AG10803 (cell line): ENCODE results near the gene TNRC18.

Experiments used
- DNase-seq: peaks from one replicate; pipeline ENCODE4 v3.0.0; 2010; ENCODE audit warnings: low read depth
- H3K4me3 ChIP-seq: 2 replicates; pipeline ENCODE4 v1.5.1; 2011; ENCODE audit warnings: mild to moderate bottlenecking, low read length, control low read depth
- CTCF ChIP-seq: conservative IDR thresholded peaks from 2 replicates; pipeline ENCODE4 v1.5.1; 2011; ENCODE audit warnings: mild to moderate bottlenecking, low read length, control low read depth, inconsistent platforms

The TNRC18 gene

GRCh38 chr7:5450549-5451327 is 27.1 kb upstream of the TNRC18 start:
- no peak overlapping the region for H3K4me3 ChIP-seq
- peak; percentile 48 for TF ChIP-seq CTCF
- DNase-seq, result no peak

- no peak for DNase-seq
- no peak for TF ChIP-seq CTCF
- H3K4me3 ChIP-seq, result no peak overlapping the region
Observed at GRCh38 chr7:5448378-5449037, 24.9 kb upstream of the TNRC18 start.

GRCh38 chr7:5445981-5446594 is 22.5 kb upstream of the TNRC18 start:
- TF ChIP-seq CTCF, result no peak
- DNase-seq, result no peak
- no peak overlapping the region for H3K4me3 ChIP-seq

GRCh38 chr7:5443678-5444077 is 20.0 kb upstream of the TNRC18 start:
- TF ChIP-seq CTCF, result no peak
- no peak overlapping the region for H3K4me3 ChIP-seq
- no peak for DNase-seq

- H3K4me3 ChIP-seq, result no peak overlapping the region
- no peak for TF ChIP-seq CTCF
- no peak for DNase-seq
Observed at GRCh38 chr7:5442757-5443305, 19.2 kb upstream of the TNRC18 start.

- no peak for DNase-seq
- H3K4me3 ChIP-seq, result no peak overlapping the region
- TF ChIP-seq CTCF, result no peak
Observed at GRCh38 chr7:5441840-5442503, 18.3 kb upstream of the TNRC18 start.
